HepG2 (cell line): Measurements from ENCODE around the gene DAPK1.

Source experiments
- CHD4 ChIP-seq: fragments of 200-600 bp; sonication (generic); IDR thresholded peaks from 2 replicates; pipeline ENCODE4 v1.7.0; 2017; ENCODE audit warnings: mild to moderate bottlenecking, low read length, borderline replicate concordance
- FOXA1 ChIP-seq, 2 experiments: fragments of 450-650 bp in 1 of 2; sonication (generic) in 1 of 2; formaldehyde crosslinking in 1 of 2; IDR thresholded peaks; 2 replicates each; pipeline versions ENCODE4 v1.4.0 to v1.6.1; 2016 to 2020; ENCODE audit warnings: missing genetic modification reagents in 1 of 2
- MLX ChIP-seq: IDR thresholded peaks from 2 replicates; pipeline ENCODE4 v1.6.1; 2016
- MYNN ChIP-seq: sonication (generic); formaldehyde crosslinking; IDR thresholded peaks from 2 replicates; pipeline ENCODE4 v1.4.0; 2020; ENCODE audit warnings: mild to moderate bottlenecking, low read depth, missing genetic modification reagents
- NBN ChIP-seq: fragments of 450-650 bp; conservative IDR thresholded peaks from 2 replicates; pipeline ENCODE4 v1.6.1; 2017
- NR1H2 ChIP-seq: sonication (generic); formaldehyde crosslinking; IDR thresholded peaks from 2 replicates; pipeline ENCODE4 v1.8.1; 2022; ENCODE audit warnings: low read depth, missing genetic modification reagents, borderline replicate concordance
- POLR2A ChIP-seq, 2 experiments: IDR thresholded peaks; 2 replicates each; pipeline ENCODE4 v1.6.1; 2011; ENCODE audit warnings: low read depth in 2 of 2, low read length in 2 of 2, mild to moderate bottlenecking in 1 of 2, moderate library complexity in 1 of 2; ENCODE audit not compliant: insufficient read depth in 1 of 2
- PRDM15 ChIP-seq: sonication (generic); formaldehyde crosslinking; IDR thresholded peaks from 2 replicates; pipeline ENCODE4 v1.4.0; 2020; ENCODE audit warnings: missing genetic modification reagents
- SRSF4 ChIP-seq: fragments of 200-400 bp; formaldehyde crosslinking; IDR thresholded peaks from one replicate; pipeline ENCODE4 v1.6.1; 2018; ENCODE audit warnings: mild to moderate bottlenecking, low read depth, low read length, moderate library complexity; ENCODE audit not compliant: poor library complexity, severe bottlenecking

DNA sequence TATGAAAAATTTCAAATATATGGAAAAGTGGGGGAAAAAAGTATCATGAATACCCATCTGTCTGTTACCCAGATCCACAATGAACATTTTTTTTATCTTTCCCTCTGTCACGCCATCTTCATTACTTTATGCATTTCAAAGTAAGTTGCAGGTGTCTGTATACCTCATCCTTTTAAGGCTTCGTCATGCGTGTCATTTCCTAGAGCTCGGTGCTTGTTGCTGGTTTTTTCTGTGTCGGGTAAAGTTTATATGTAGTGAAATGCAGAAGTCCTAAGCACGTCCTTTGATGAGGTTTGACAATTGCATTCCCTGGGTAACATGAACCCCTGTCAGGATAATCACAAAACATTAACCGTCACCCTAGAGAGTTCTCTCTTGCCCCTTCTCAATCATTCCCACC lies 52.1 kb downstream of the DAPK1 start:
- TF ChIP-seq MYNN (CRISPR knock-in tag): no peak
- no peak for TF ChIP-seq MLX
- no peak for TF ChIP-seq PRDM15
- TF ChIP-seq SRSF4: no peak
- TF ChIP-seq CHD4: no peak
- no peak for TF ChIP-seq NR1H2 (CRISPR knock-in tag)
- TF ChIP-seq FOXA1 (IDR thresholded peaks at IDR 0.05): no peak
- TF ChIP-seq FOXA1 (CRISPR knock-in tag; IDR thresholded peaks at IDR 0.05): no peak
- no peak for TF ChIP-seq POLR2A (IDR thresholded peaks at IDR 0.05; ENCODE audit: insufficient read depth in 1 of 2, low read depth in 2 of 2, low read length in 2 of 2)
- TF ChIP-seq NBN: no peak
